DMS79 treated with DMSO at 0.1 percent for 48 hours (cell line): ENCODE measurements around the gene MED12L.
A peak's percentile ranks its signal among the peaks of the same experiment; 100 is the strongest.

Experiments
- DNase-seq: peaks from one replicate; lab custom pipeline; 2025; lab: John Stamatoyannopoulos, UW

Gene MED12L

DNA sequence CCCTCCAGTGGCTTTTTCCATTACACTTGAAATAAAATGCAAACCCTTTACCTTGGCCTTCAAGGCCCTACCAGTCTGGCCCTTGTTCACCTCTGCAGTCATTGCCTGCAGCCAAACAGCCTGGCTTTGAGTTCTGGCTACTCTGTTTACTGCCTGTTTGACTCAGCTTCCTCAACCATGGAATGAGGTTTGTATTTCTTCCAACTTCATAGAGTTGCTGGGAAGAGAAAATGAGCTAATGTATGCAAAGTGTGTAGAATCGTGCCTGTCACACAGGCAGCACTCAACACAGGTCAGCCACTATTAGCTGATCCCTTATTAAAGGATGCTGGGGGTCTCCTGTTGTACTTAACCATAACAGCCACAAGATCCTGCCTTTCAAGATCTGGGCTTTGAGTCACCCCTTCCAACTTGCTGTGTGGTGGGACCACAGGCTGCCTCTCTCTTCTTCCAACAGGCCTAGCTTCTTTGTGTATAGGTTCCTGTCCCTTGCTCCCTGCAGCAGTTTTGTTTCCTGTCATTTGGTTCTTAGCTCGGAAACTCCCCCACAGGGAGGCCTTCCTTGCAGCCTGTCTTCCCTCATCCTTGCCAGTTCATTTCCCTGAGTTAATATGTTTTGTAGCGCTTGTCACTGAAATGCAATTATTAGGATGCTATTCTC is 6.4 kb downstream of the MED12L start:
- no peak for DNase-seq

DNA sequence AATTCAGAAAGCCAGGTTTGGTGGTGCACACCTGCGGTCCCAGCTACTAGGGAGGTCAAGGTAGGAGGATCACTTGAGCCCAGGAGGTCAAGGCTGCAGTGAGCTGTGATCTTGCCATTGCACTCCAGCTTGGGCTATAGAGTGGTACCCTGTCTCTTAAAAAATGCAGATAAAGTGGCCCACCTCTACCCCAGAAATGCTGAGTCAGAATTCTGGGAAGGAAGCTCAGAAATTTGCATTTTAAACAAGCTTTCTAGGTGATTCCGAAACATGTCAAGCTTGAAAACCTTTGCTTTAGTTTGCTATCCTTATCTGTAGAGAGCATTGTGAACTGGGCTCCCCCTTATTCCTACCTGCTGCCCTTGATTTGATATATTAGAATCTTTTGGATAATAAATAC is 7.7 kb downstream of the MED12L start:
- DNase-seq, result no peak

DNA sequence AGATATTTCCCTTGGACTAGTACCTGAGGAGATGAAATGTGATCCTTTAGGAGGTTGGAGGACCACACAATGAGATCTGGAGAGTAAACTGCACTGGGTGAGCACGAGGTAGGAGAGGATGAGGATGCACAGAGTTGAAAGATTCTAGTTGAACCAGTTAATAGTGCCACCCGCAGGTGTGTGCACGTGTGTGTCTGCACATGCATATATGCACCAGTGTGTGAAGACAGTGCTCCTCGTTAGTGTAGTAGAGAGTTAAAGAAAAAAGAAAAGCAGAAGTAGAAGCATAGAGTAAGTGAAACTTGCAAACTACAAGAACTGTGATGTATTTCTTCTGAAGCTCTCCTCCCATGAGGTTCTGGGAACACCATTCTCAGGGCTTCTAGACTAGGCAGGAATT is 8.4 kb downstream of the MED12L start:
- DNase-seq, result no peak

DNA sequence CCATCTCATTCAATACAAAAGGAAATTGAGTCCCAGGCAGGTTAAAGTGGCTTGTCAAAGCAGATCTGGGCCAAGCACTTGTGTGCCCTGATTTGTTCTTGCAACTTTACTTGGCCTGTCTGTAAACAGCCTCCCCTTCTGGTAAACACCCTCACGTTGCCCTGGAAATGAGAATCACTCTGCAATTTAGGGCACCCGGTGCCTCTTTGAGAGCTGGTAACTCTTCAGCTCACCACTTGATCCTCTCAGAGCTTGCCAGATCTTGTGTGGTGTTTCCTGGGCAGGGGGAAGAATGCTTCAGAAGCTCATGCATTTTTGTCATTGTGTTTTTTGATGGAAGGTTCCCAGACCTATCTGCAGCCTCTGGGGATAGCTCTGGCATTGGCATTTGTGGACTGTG is 11.3 kb downstream of the MED12L start:
- DNase-seq, result peak; percentile 65

DNA sequence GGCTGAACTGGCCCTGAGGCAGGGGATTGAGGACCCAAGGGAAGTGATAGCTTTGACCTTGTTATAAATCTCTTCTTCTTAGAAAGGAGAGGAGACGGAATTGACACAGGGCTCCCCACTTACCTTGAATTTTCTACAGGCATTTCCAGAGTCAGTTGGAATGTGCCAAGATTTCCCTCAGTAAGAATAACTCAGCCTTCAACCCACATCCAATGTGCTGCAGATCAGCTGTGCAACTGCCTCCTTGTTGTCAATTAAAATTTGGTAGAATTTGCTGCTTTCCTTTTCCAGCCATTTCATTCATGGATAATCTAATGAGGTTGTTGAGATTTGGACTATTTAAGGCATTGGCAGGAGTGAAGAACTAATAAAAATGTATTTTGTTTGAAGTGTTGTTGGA is 14.6 kb downstream of the MED12L start:
- no peak for DNase-seq

DNA sequence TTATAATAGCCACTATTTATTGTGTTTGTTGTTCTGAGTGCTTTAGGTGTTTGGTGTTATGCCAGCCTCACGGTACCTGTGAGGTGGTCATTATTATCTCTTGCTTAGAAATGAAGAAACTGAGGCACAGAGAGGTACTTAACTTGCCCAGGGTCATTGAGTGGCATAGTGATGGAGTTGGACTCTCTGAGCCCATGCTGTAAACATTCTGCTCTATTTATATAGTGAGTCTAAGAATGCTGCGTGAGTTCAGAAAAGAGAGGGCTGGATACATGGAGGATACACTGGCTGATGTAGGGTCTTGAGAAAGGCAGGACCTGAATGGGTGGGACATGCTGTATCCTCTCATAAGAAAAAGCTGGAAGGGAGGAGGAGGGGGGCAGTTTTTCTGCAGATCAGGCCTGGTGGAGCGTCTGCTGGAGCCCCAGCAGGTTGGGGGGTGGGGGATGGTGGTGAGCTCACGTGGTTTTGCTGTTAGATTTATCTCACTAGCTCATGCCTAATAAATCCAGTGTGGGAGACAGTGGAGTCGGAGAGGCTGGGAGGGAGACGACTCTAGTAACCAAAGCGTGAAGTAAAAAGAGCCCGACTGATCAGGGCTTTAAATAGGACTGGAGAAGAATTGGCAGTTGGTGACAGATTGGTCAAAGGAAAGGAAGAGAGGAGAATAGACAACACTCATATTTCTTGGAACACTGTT is 16.0 kb downstream of the MED12L start:
- no peak for DNase-seq

DNA sequence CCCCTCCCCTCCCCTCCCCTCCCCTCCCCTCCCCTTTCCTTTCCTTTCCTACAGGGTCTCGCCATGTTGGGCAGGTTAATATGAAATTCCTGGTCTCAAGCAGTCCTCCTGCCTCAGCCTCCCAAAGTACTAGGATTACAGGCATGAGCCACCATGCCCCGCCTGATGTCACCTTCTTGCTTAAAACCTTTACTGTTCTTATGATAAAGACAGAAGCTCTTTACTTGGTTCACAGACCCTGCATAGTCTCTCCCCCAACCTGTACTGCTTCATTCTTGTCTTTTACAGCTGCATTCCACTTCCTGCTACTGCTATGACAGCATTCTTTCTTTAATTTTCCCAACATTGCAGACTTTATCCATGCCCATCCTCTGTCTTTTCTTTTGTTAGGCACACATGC is 20.8 kb downstream of the MED12L start:
- no peak for DNase-seq

DNA sequence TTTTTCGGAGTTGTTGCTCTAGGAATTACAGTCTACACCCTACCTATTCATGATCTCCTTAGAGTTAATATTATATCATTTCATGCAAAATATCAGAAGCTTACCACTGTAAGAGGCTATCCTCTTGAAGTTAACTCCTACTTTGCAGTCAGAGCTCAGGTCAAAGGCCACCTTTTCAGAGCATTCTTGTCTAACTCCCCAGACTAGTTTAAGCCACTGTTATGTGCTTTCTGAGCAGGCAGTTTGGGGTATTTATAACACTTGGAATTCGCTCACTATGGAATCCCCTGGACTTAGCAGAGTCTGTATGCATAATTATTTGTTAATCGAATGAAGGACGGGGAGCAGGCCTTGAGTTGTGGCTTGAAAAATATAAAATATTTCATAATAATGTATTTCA is 21.7 kb downstream of the MED12L start:
- DNase-seq, result no peak

DNA sequence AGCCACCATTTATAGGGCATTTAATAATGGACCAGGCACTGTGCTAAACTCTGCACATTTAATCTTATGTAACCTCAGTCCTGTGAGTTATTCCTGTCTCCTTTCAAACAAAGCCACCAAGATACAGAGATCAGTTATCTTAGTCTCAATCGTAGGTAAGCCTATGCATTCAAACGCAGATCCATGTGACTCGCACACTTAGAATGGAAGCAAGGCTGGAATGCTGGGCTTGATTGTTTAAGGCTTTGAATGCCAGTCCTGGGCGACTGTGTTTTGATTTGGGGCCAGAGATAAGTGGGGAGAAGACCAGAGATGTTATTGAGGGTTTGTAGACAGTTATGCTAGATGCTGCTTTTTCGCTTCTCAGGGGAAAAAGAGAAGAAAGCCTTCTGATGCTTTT is 22.2 kb downstream of the MED12L start:
- DNase-seq, result no peak

DNA sequence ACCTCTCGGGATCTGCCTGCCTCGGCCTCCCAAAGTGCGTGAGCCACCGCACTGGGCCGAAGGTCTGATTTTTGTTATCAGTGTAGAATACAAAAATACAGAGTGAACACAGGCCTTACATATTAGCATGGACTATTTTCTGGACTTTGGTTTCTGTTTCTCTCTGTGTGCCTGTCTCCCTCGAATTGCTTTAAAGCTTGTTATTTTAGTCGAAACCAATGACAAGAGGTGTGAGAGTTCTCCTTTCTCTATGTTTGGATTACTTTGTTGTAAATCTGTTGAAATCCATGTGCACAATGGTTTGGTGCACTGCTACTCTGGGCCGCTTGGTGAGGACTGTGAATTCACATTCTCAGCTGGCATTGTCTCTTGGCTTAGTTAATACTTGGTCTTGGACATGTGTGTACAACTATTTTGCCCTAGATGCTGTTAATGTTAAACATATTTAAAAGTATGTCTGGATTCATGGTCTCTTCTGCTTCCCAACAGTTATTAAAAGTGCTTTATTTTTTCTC is 23.9 kb downstream of the MED12L start:
- no peak for DNase-seq

DNA sequence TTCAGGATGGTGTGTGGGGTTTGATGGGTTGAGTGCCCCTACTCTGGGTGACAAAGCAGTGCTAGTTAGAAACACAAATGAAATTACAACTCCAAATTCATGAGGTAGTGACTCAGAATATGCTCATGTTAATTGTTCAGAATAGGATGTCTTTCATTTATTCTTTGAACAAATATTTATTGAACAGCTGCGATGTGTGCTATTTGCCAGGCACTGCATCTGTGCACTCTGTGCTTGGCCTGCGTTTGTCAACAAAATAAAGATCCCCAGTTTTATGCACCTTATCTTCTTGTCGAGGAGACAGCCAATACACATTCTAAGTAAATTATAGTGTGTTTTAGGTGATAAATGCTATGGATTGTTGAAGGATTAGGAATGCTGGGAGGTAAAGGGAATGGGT is 27.3 kb downstream of the MED12L start:
- no peak for DNase-seq

DNA sequence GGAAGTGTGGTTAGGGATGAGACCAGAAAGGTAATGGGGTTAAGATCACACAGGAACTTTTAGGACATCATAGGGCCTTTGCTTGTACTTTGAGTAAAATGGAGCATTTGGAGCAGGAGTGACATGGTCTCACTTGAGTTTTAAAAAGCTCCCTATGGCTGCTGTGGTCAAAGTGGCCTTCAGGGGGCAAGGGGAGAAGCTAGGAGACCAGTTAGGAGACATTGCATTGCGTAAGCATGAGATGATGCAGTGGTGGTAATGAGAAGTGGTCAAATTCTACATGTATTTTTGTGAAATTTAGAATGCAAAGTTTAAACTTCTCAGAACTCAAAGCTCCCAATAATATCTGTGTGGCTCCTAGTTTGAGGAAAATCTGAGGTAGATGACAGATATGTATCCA is 27.9 kb downstream of the MED12L start:
- no peak for DNase-seq

DNA sequence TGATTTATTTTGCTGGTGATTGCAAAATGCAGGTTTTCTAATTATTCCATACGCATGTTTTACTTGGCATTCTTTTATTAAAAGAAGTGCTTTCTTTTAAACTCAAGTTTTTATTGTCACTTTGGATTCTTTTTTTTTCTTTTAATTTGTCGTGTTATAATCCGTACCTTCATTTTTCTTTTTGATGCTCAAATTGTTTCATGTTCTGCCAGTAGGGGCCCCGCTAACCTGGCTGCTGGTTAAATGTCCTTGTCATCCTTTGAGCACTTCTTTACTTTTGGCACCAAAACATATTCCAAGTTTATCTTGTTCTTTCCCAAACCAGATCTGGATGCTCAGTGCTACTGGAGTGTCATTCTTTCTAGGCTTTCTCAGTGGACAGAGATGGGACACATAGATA is 31.6 kb downstream of the MED12L start:
- DNase-seq, result no peak

DNA sequence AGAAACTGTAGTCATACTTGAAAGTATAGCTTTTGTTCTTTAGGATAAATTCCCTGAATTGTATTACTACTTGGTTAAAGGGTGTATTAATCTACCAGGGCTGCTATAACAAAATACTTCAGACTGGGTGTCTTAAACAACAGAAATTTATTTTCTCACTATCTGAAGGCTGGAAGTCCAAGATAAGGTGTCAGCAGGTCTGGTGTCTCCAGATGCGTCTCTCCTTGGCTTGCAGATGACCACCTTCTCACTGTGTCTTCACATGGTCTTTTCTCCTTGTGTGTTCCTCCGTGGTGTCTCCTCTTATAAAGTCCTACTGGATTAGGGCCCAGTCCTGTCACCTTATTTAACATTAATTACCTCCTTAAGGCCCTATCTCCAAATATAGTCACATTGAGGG is 33.7 kb downstream of the MED12L start:
- no peak for DNase-seq

DNA sequence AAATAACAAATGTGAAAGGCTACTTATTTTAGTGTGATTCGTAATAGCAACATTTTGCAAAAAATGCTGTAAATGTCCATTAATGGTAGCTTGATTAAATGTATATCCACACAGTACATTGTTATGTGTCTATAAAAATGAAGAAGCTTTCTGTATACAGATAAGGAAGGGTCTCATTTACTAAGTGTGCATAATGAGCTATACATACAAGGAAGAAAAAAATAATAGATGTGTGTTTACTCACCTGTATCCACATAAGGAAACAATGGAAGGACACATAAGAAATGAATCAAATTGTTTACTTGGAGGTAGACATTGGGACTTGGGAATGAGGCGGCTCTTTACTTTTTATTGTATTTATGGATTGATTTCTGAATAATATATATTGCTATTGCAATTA is 34.9 kb downstream of the MED12L start:
- no peak for DNase-seq

DNA sequence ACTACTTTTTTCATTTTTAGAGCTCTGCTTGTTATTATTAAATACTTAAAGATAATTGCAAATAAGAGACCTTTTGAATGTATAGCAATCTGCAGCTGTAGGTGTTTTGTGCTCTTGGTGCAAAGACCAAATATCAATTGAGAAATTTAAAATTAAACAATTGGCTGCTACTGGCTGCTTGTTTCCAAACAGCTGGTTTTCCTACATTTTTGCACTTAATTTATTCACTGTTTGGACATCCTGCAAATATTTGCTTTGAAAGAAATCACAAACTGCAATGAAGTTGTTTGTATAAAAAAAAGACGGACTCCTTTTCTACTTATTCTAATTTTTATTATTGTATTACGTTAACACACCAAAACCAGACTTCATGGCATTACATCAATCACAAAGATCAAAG is 35.6 kb downstream of the MED12L start:
- no peak for DNase-seq

DNA sequence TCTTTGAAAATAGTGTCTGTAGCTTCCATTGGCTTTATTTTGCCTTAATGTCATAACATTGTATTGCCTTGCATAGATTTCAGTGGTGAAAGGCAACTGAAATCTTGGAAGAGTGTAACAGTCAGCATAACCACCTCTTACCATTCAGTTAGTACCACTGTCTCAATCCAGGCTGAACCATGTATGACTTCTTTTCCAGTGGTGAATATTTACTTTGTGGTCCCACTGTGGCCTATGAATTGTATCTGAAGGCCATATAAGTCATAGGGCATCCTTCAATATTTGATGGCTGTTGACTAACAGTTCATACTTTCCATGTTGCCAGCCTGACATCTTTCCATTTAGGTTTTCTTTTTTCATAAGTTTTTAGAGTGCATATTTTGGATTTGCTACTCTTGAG is 38.4 kb downstream of the MED12L start:
- DNase-seq, result no peak

DNA sequence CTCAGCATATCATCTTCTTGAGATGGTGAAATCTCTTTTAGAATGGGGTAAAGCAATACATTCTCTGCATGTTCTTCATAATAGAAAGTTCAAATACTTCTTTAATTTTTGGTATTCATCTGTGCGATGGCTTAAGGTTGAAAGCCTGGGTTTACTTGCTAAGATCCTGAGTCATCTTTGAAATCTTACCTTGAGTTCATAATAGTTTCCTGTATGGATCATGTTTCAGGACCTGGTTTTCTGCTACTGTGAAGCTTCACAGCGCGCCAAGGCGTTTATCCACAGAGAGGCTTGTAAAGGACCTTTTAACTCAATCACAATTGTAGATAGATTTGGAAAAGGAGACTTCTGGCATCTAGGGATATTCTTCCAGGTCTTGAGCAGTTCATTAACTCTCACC is 39.0 kb downstream of the MED12L start:
- DNase-seq, result no peak

DNA sequence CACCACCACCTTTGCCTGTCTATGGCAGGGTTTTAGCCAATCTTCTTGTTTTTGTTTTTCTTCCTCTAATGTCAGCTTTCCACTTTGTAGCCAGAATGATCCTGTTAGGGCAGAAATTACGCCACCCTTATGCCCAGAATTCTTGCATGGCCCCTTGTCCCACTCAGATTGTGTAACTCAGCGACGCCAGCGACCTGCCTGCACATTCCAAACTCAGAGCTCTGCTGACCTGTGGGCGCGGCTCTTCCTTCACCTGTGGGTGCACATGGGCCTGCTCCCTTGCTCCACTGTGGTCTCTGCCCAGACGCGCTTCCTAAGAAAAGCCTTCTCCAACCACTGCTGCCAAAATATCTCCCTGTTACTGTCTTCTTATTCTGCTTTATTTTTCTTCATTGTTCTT is 45.0 kb downstream of the MED12L start:
- DNase-seq, result no peak

DNA sequence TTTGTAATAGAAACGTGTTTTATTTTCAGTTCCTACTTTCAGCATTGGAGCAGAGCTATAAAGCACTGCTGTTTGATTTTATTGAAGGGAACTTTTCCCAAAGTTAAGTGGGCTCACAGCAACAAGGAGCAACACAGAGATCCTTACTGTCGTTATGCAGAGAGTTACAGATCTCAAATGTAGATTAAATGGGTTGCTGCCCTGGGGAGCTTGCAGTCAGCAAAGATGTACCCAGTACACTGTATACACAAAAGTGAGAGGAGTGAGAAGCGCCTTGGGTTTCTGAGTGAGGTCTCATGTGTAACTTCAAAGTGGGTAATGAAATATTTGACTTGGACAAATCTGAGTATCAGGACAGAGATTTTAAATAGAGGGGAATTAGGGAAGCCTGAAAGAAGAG is 47.7 kb downstream of the MED12L start:
- DNase-seq, result no peak

DNA sequence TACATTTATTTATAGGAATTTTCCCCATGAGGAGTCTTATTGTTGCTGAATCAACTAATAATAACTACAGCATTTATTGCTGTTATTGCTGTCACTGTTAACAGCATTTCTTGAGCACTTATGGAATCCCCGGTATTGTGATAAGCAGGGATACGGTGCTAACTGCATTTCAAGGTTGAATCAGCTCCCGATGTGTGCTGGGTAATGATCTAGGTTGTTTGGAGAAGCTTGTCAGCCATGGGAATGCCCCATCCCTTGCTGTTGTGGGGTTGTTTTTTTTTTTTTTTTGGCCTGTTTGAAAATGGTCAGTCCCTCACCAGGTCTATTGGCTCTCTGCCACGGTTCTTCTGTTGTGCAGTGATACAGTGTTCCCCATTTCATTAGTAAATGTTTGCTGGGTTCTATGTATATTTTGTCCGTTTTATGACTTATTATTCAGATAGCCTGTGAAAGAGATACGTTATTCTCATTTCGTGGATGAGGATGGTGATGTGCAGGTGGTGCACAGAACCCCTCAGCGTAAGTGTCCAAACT is 48.5 kb downstream of the MED12L start:
- no peak for DNase-seq

DNA sequence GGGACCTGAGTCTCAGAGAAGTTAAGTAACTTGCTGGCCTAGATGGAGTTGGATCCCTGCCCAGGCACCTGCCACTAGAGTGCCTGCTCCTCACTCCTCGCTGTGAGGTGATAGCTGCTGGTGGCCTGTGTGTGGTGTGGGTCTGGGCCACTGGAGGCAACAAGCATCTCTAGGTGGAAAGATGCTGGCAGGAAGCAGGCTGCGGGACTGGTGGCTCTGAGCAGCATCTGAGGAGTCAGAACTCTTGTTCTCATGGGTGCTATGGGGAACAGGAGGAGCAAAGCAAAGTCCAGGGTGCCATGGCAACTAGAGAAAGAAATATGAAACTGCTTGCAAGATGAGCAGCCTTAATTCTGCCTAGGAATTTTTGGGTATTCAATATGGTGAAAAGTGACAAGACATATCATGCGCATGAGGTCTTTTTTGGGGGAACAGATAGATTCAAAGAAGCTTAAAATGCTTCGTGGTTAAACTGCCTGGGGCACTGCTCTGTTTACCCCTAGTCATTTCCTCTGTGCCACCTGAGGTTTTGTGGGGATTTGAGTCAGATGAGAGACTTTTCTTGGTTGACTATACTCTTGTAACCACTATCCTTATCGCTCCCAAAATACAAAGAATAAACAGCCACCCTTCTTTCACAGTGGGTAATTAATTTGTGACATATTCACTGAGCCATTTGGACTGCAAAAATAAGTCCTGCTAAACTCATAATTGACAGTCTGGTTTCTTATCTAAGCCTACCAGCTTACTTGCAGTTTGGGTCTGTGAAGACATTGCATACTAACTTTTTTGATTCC is 50.3 kb downstream of the MED12L start:
- DNase-seq, result peak; percentile 50

DNA sequence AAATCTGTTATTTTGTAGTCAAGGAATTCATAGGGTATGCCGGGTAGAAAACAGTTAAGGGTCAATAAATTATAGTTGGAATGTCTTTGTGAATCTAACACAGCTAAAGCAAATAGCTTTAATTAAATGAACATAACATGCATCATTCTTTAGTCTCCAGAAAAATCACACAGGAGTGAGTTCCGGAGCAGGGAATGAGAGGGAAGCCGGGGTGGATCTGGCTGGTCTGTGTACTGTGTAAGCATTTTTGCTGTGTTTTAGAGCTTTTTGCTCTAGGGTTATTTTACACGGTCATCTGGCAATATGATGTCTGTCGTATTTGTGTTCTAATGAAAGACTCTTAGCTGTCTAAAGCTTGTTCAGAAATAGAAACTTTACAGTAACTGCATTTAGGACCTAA is 57.5 kb downstream of the MED12L start:
- no peak for DNase-seq
